MG63 (cell line): ENCODE data around the gene ZNF385C. TPM values are rescaled to one million over a fixed set of nuclear protein-coding genes. Genes with fewer than 3 reads are reported as not detected.

Source experiments
- DNase-seq: peaks from one replicate; pipeline ENCODE4 v3.0.0-alpha.2; 2020
- H3K27me3 ChIP-seq: fragments of 250-450 bp; sonication (Bioruptor Pico); 2 replicates; pipeline ENCODE4 v1.5.1; 2020; ENCODE audit warnings: mild to moderate bottlenecking, moderate library complexity
- H3K36me3 ChIP-seq: fragments of 250-450 bp; sonication (Bioruptor Pico); 2 replicates; pipeline ENCODE4 v1.5.1; 2020; ENCODE audit warnings: mild to moderate bottlenecking, moderate library complexity
- H3K4me3 ChIP-seq: fragments of 250-450 bp; sonication (Bioruptor Pico); 2 replicates; pipeline ENCODE4 v1.5.1; 2020; ENCODE audit warnings: mild to moderate bottlenecking, moderate library complexity
- H3K9me3 ChIP-seq: fragments of 250-450 bp; sonication (Bioruptor Pico); 2 replicates; pipeline ENCODE4 v1.5.1; 2020; ENCODE audit warnings: mild to moderate bottlenecking, moderate library complexity
- total RNA-seq: library from RNA; depleted of rRNA; stranded (reverse); fragments of >200 nt; shearing (Covaris generic); gene quantifications from 2 replicates; pipeline ENCODE4 v1.2.3, GENCODE V29; 2014; ENCODE audit warnings: low replicate concordance

Gene ZNF385C
- total RNA-seq, 1 experiment from 2014 or later, result not detected

DNA sequence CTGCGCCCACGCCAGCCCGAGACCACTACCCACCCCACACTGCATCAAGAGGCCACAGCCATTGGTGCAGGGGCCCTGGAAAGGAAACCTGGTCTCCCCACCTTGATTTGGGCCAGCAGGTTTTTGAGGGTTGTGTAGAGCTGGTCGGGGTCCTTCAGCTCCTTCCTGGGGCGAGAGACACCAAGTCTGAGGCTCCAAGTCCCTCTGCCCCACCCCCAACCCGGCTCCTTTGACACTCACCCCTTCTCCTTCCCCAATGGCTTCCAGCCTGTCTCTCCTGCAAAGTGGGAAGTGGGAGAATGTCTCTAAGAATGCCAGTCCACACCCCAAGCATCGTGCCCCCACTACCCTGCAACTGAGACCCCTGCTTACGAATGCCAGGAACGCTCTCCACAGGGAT, 15.8 kb upstream of the ZNF385C start:
- H3K4me3 ChIP-seq, result no peak overlapping the region
- peaks cover 52% of the 10 kb centered on the region for H3K36me3 ChIP-seq
- no peaks in the 10 kb centered on the region for H3K9me3 ChIP-seq
- no peak for DNase-seq
- no peaks in the 10 kb centered on the region for H3K27me3 ChIP-seq

GRCh38 chr17:42113293-42114069, 15.2 kb upstream of the ZNF385C start:
- H3K36me3 ChIP-seq, result peaks cover 46% of the 10 kb centered on the region
- H3K27me3 ChIP-seq, result no peaks in the 10 kb centered on the region
- H3K4me3 ChIP-seq, result no peak overlapping the region
- H3K9me3 ChIP-seq, result no peaks in the 10 kb centered on the region
- no peak for DNase-seq

DNA sequence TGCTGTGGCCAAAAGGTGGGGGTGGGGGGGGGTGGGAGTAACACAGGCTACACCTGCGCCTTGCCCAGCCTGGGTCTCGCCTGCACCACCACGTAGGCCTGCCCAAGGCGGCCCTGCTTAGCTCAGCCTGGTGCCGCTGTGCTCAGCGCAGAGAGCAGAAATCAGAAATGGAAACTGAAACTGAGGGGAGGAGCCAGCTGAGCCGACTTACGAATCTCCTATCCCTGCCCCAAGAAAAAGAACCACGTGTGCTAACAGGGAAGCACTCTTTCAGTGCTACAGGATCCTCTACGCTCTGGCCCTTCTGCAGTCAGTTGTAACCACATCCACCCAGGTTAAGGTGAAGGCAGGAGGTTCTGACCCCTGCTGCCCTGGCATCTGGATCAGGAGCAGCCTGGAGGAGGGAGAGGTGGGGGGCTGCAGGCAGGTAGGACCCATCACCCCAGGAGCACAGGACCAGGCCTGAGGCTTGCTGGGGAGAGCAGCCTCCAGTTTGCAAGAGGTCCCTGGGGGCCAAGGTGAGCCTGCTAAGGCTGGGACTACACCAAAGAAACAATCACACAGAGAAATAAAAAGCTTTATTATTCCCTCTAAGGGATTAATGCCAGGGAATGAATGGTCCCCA, 14.4 kb upstream of the ZNF385C start, which contains the start of gene DHX58:
Gene DHX58, minus strand, starts transcription at position 163 of the 625 bp plus-strand sequence. CDS start 822 bp downstream, outside the sequence.
- Histone ChIP-seq H3K4me3 (peak within 1 kb of the TSS; percentile 52), H3K36me3 (peaks cover 38% of the 10 kb centered on the region), H3K9me3 (no peaks in the 10 kb centered on the region), H3K27me3 (no peaks in the 10 kb centered on the region)
- peak; percentile 78 for DNase-seq

DNA sequence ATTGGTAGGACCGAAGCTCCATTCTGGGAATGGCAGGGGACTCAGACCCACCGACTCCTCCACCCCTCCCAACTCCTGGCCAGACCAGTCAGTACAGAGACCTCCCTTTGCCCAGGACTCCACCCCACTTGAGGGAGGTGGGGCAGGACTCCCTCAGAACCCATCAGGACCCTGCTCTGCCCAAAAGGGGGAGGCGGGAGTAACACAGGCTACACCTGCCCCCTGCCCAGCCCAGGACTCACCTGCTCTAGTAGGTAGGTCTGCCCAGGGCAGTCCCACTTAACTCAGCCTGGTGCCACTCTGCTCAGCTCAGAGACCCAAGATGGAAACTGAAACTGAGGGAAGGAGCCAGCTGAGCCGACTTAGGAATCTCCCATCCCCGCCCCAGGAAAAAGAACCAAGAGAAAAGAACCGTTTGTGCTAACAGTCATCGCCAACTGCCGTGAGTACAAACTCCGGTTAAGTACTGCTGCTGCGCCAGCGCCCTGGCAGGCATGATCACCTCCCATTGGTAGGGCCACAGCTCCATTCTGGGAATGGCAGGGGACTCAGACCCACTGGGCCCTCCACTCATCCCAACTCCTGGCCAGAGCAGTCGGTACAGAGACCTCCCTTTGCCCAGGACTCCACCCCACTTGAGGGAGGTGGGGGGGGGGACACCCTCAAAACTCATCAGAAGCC, 13.7 kb upstream of the ZNF385C start:
- peak; percentile 60 for DNase-seq
- Histone ChIP-seq H3K27me3 (no peaks in the 10 kb centered on the region), H3K36me3 (peaks cover 31% of the 10 kb centered on the region)

DNA sequence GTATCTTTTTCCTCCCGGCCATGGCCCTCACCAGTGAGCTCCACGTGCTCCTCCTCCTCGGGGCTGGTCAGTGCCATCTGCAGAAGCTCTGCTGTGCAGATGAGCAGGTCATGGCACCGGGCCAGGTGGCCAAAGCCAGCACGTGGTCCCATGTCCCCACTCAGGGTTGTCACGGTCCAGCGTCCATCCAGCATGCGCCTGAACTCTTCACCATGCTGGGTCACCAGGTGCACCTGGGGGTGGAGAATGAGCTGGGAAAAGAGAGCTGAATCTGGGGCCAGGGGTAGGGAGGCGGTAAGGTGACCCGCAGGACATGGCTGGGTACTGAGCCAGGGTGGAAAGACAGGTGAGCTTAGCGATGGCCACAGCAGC, 13.0 kb upstream of the ZNF385C start:
- H3K9me3 ChIP-seq, result no peaks in the 10 kb centered on the region
- no peak overlapping the region for H3K4me3 ChIP-seq
- no peaks in the 10 kb centered on the region for H3K27me3 ChIP-seq
- peaks cover 24% of the 10 kb centered on the region for H3K36me3 ChIP-seq
- DNase-seq, result no peak

More for the DNA sequence above, 13.7 kb upstream of the ZNF385C start:
- H3K4me3 ChIP-seq, result peak overlapping the region; percentile 52
- H3K9me3 ChIP-seq, result no peaks in the 10 kb centered on the region

DNA sequence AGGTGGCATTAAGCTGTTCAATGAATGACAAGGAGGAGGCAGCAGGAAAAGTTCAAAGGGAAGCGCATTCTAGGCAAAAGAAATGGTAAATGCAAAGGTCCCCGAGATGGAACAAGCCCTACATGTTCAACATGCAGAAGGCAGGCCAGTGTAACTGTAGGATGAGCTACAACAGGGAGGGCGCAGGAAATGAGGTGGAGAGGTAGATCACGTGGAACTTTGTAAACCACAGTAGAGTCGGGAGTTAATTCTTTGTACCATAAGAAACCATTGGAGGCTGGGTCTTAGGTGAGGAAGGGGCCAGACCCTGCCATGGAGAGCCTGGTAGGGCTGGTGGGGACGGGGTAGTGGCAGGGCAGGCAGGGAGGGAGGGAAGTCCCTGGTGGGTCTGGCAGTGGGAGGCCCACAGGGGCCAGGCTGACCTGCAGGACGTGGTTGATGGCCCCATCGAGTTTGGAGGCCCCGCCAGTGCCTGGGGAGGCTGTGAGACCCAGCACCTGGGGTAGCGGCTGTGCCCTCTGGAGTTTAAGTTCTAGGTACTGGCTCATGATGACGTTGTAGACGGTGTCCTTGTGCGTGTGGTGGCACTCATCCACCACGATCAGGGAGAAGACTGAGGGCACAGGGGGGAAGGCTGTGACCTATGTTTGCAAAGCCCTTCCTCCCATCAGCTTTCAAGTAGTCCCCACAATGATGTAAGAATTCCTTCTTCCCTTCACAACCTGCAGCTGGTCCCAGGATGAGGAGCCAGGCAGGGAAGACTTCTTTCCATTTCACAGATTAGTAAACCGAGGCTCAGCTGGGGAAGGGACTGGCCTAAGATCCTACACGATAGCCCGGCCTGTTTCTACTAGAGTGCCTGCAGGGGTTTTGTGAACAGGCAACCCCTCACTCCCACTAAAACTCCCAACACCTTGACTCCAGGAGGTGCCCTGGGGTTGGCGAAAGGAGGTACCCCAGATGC, 12.3 kb upstream of the ZNF385C start:
- Histone ChIP-seq H3K36me3 (peaks cover 17% of the 10 kb centered on the region), H3K4me3 (no peak overlapping the region), H3K9me3 (no peaks in the 10 kb centered on the region), H3K27me3 (no peaks in the 10 kb centered on the region)
- no peak for DNase-seq

- DNase-seq, result no peak
- Histone ChIP-seq H3K9me3 (no peaks in the 10 kb centered on the region), H3K36me3 (peaks cover 11% of the 10 kb centered on the region), H3K27me3 (no peaks in the 10 kb centered on the region), H3K4me3 (no peak overlapping the region)
Observed at GRCh38 chr17:42109086-42109485, 10.8 kb upstream of the ZNF385C start.

- Histone ChIP-seq H3K4me3 (no peak overlapping the region), H3K9me3 (no peaks in the 10 kb centered on the region), H3K27me3 (no peaks in the 10 kb centered on the region), H3K36me3 (no peaks in the 10 kb centered on the region; the same call in 1 of the 2 replicates)
- DNase-seq, result peak; percentile 26
Observed at GRCh38 chr17:42107597-42108576, 9.6 kb upstream of the ZNF385C start.

DNA sequence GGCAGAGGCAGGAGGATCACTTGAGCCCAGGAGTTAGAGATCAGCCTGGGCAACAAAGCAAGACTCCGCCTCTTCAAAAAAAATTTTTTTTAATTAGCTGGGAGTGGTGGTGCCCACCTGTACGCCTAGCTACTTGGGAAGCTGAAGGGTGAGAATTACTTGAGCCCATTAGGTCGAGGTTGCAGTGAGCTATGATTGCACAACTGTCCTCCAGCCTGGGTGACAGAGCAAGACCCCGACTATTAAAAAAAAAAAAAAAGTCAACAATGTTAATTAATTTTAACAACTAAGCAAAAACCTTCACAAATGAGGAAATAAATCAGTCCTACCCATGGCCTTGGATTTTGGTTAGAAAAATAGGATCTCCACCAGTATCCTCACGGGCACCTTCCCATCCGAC, 8.9 kb upstream of the ZNF385C start:
- Histone ChIP-seq H3K27me3 (no peaks in the 10 kb centered on the region), H3K36me3 (no peaks in the 10 kb centered on the region), H3K9me3 (no peaks in the 10 kb centered on the region), H3K4me3 (no peak overlapping the region)
- no peak for DNase-seq

DNA sequence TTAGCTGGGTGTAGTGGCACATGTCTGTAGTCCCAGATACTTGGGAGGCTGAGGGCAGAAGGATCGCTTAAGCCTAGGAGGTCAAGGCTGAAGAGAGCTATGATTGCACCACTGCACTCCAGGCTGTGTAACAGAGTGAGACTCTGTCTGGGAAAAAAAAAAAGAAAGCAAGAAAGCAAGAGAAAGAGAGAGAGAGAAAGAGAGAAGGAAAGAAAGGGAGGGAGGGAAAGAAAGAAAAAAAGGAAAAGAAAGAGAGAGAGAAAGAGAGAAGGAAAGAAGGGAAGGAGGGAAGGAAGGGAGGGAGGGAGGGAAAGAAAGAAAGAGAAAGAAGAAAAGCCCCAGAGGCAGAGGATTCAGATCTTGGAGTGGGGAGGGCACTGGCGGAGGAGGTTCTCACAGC, 7.7 kb upstream of the ZNF385C start:
- no peak for DNase-seq
- no peaks in the 10 kb centered on the region for H3K27me3 ChIP-seq
- H3K36me3 ChIP-seq, result no peaks in the 10 kb centered on the region
- no peak overlapping the region for H3K4me3 ChIP-seq
- H3K9me3 ChIP-seq, result no peaks in the 10 kb centered on the region

DNA sequence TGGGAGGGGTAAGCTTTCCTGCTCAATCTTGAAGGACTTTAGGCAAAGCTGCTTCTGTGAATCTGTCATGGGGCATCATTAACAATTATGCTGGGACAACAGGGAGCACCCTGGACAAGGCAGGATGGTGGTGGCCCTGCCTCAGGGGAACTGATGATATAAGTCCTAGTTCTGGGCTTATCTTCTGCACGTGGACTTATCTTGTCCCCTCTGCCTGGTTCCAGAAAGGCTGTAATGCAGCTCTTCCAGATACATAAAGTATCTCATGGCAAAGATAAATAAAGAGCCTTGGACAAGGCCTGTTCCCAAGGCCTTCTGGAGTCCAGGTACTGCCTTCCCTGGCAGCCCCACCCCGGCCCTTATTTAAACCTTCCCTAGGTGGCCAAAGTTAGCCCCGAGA, 6.0 kb upstream of the ZNF385C start:
- H3K36me3 ChIP-seq, result no peaks in the 10 kb centered on the region
- H3K27me3 ChIP-seq, result no peaks in the 10 kb centered on the region
- no peak overlapping the region for H3K4me3 ChIP-seq
- no peak for DNase-seq
- no peaks in the 10 kb centered on the region for H3K9me3 ChIP-seq

- Histone ChIP-seq H3K27me3 (no peaks in the 10 kb centered on the region), H3K36me3 (no peaks in the 10 kb centered on the region), H3K4me3 (no peak overlapping the region), H3K9me3 (no peaks in the 10 kb centered on the region)
- no peak for DNase-seq
Observed at GRCh38 chr17:42103221-42103954, 5.1 kb upstream of the ZNF385C start.

DNA sequence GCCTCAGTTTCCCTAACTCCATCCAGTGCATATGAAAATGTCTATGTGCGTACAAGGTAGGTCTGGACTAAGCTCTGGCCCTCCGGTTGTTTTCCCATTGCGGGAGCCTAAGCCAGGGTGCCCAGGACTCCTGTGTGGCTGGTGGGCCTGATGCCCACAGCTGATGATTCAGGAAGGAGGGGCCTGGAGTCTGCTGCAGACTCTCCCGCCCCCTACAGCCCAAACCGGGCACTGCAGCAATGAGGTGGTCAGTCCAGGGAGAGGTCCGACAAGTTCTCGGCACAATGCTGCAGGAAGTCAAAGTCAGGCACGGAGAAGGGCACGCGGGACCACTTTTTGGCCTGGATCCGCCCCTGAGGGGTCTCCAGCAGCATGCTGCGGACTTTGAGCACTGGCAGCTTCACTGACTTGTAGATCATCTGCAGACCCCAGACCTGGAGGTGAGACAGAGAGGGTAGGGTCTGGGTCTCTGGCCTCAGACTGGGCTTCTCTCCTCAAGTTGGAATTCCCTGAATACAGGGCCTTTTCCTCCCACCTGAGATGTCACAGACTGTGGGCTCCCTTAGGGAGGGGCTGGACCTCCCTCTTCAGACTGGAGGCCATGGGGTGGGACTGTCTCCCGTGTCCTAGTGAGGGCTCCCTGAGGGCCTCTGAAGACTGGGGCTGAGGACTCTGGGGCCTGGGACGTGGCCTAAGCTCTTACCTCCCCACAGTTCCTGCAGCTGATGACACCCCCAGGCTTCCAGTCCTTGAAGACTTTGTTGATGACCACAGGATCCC, 3.4 kb upstream of the ZNF385C start:
- DNase-seq, result peak; percentile 77
- Histone ChIP-seq H3K36me3 (no peaks in the 10 kb centered on the region), H3K4me3 (no peak overlapping the region), H3K9me3 (no peaks in the 10 kb centered on the region), H3K27me3 (no peaks in the 10 kb centered on the region)

GRCh38 chr17:42098730-42099399, 592 bp upstream of the ZNF385C start:
- Histone ChIP-seq H3K36me3 (no peaks in the 10 kb centered on the region), H3K9me3 (no peaks in the 10 kb centered on the region), H3K4me3 (no peak overlapping the region), H3K27me3 (no peaks in the 10 kb centered on the region)
- DNase-seq, result no peak
